ENCODE data around the gene ABCB8.
"Not testable (repeated sequence)": the region's sequence is repeated elsewhere in the genome, so short reads cannot be mapped to it uniquely, and the experiment has no call there.

ABCB8 gene

DNA sequence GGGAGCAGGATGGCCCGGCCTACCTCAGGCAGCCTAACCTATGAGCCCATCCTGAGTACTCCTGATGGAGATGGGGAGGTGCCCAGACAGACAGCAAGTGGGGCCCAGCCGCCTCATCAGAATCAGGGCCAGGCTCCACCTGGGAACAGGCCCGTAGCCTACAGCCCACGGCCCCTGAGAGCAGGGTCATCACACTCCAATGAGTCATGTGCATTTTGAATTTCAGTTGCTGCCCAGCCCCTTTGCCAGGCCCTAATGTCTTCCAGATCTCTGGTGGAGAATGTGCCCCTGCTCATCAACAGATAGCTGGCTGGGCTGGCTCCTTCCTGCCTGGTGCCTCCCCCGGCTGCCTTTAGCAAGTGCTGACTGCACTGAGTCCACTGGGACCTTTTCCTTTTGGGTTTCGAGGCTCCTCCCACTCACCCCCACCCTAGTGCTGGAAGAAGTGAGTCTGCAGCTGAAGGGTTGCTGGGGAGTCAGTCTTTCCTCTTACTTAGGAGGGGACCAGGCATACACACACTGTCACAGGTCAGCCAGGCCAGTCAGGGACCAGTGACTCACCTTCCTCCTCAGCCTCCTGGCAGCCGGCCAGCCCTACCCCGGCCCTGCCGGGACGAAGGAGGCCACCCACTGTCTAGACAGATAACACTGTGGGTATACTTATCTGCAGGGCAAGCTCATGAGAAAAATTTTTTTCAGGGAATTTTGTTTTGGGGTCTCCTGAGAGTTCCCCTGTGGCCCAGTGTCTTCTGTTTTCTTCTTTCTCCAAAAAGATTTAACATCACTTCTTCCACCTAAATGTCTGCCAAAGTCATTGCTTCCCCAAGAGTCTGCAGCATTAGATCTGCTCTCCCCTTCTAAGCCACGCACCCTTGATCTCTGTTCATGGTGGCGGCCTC, 10.9 kb downstream of the ABCB8 start:
- H3K4me3 ChIP-seq (ENCODE audit: low read length) = no peak overlapping the region
- peaks cover 17% of the 10 kb centered on the region for H3K36me3 ChIP-seq (ENCODE audit: insufficient read depth, low read length)

GRCh38 chr7:151039850-151040548, 11.7 kb downstream of the ABCB8 start:
- no peaks in the 10 kb centered on the region for H3K27me3 ChIP-seq (ENCODE audit: insufficient read depth, low read length)
- H3K36me3 ChIP-seq (ENCODE audit: insufficient read depth, low read length) = peaks cover 16% of the 10 kb centered on the region
- peaks cover 9% of the 10 kb centered on the region for H3K4me1 ChIP-seq (ENCODE audit: insufficient read depth, low read length)
- H3K4me3 ChIP-seq (ENCODE audit: low read length) = no peak overlapping the region
- no peak overlapping the region for H2AFZ ChIP-seq (ENCODE audit: low read depth, low read length)
- no peaks in the 10 kb centered on the region for H3K9me3 ChIP-seq (ENCODE audit: low read length)

More for the DNA sequence above, 10.9 kb downstream of the ABCB8 start:
- H3K27me3 ChIP-seq (ENCODE audit: insufficient read depth, low read length) = no peaks in the 10 kb centered on the region
- H2AFZ ChIP-seq (ENCODE audit: low read depth, low read length) = no peak overlapping the region
- no peaks in the 10 kb centered on the region for H3K9me3 ChIP-seq (ENCODE audit: low read length)
- H3K4me1 ChIP-seq (ENCODE audit: insufficient read depth, low read length) = peaks cover 9% of the 10 kb centered on the region

DNA sequence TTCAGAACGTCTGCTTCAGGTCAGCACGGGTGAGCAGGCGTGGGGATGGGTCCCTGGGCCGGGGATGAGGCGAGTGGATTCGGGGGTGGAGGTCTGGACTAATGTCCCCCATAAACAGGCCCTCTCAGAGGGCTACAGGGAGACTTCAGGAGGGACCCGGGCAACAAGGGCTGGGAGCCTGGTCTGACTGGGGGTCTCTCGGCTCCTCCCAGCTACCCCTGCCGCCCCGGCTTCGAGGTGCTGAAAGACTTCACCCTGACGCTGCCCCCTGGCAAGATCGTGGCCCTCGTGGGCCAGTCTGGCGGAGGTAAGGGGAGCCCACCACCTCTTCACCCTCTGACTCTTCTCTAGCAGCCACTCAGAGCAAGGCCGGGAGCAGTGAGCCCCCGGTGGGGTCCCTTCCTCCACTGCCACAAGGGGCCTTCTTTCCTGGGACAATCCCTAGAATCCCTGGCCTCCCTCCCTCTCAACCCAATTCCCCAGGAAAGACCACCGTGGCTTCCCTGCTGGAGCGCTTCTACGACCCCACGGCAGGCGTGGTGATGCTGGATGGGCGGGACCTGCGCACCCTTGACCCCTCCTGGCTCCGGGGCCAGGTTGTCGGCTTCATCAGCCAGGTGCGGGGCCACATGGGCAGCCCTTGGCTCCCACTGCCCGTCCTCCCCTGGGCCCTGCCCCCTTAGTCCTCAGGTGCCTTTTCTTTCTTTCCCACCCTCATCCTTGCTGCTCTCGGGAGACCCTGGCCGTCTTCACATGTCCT, 12.5 kb downstream of the ABCB8 start:
- Histone ChIP-seq H3K27me3 (ENCODE audit: insufficient read depth, low read length) (no peaks in the 10 kb centered on the region), H2AFZ (ENCODE audit: low read depth, low read length) (no peak overlapping the region), H3K36me3 (ENCODE audit: insufficient read depth, low read length) (peaks cover 11% of the 10 kb centered on the region), H3K9me3 (ENCODE audit: low read length) (no peaks in the 10 kb centered on the region), H3K4me1 (ENCODE audit: insufficient read depth, low read length) (peaks cover 9% of the 10 kb centered on the region), H3K4me3 (ENCODE audit: low read length) (no peak overlapping the region)

GRCh38 chr7:151043449-151043848, 15.2 kb downstream of the ABCB8 start:
- not testable (repeated sequence) for H3K9me3 ChIP-seq (ENCODE audit: low read length); H2AFZ ChIP-seq (ENCODE audit: low read depth, low read length); H3K27me3 ChIP-seq (ENCODE audit: insufficient read depth, low read length); H3K4me3 ChIP-seq (ENCODE audit: low read length); H3K36me3 ChIP-seq (ENCODE audit: insufficient read depth, low read length); H3K4me1 ChIP-seq (ENCODE audit: insufficient read depth, low read length)

DNA sequence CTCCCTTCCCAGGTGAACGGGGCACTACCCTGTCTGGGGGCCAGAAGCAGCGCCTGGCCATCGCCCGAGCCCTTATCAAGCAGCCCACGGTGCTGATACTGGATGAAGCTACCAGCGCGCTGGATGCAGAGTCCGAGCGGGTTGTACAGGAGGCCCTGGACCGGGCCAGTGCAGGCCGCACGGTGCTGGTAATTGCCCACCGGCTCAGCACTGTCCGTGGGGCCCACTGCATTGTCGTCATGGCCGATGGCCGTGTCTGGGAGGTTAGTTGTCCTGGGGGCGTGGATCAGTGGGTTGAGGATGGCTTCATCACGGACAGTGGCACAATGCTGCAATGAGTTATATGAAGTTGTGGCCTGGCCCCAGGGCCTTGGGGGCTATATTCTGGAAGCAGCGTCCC, 15.7 kb downstream of the ABCB8 start:
- Histone ChIP-seq H3K9me3 (ENCODE audit: low read length) (no peaks in the 10 kb centered on the region), H3K27me3 (ENCODE audit: insufficient read depth, low read length) (no peaks in the 10 kb centered on the region), H2AFZ (ENCODE audit: low read depth, low read length) (no peak overlapping the region), H3K4me3 (ENCODE audit: low read length) (no peak overlapping the region), H3K4me1 (ENCODE audit: insufficient read depth, low read length) (peaks cover 7% of the 10 kb centered on the region), H3K36me3 (ENCODE audit: insufficient read depth, low read length) (peaks cover 4% of the 10 kb centered on the region)

DNA sequence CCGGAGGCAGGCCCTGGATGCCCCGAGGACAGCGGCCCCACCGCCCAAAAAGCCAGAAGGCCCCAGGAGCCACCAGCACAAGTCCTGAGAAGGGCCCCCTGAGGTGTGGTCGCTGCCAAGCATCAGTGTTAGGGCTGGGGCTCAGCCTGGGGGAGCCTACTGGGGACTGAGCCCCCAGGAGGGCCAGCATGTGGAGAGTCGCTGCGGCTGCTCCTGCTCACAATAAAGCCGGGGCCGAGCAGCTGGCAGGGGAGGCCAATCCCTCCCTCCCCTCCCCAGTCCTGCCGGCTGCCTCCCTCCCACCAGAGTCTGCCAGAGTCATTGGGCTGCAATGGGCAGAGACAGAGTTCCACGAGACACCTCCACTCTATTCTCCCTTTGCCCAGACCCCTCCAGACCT, 17.0 kb downstream of the ABCB8 start:
- no peaks in the 10 kb centered on the region for H3K9me3 ChIP-seq (ENCODE audit: low read length)
- no peaks in the 10 kb centered on the region for H3K27me3 ChIP-seq (ENCODE audit: insufficient read depth, low read length)
- H3K4me3 ChIP-seq (ENCODE audit: low read length) = no peak overlapping the region
- H2AFZ ChIP-seq (ENCODE audit: low read depth, low read length) = no peak overlapping the region
- H3K36me3 ChIP-seq (ENCODE audit: insufficient read depth, low read length) = peaks cover 4% of the 10 kb centered on the region
- H3K4me1 ChIP-seq (ENCODE audit: insufficient read depth, low read length) = no peaks in the 10 kb centered on the region

DNA sequence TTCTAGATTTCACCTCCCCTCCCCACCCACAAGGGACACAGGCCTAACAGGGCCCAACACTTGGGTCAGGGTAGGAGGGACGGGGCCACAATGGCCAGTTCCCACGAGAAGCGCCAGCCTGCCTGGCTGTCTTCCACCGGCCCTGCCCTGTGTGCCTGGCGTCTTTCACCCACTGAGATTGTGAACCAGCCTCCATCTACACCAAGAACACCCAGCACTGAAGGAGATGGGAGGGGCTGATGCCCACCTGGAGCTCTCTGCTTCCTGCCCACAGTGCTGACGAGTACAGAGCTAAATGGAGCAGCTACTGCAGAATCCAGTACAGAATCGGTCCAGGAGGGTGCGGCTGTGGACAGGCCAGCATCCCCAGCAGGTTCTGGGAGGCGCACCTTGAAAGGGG, 17.7 kb downstream of the ABCB8 start:
- Histone ChIP-seq H3K4me3 (ENCODE audit: low read length) (no peak overlapping the region), H3K4me1 (ENCODE audit: insufficient read depth, low read length) (no peaks in the 10 kb centered on the region), H3K27me3 (ENCODE audit: insufficient read depth, low read length) (no peaks in the 10 kb centered on the region), H3K9me3 (ENCODE audit: low read length) (no peaks in the 10 kb centered on the region), H2AFZ (ENCODE audit: low read depth, low read length) (no peak overlapping the region), H3K36me3 (ENCODE audit: insufficient read depth, low read length) (peaks cover 4% of the 10 kb centered on the region)

GRCh38 chr7:151046603-151047573, 18.6 kb downstream of the ABCB8 start:
- H3K4me1 ChIP-seq (ENCODE audit: insufficient read depth, low read length) = no peaks in the 10 kb centered on the region
- H3K36me3 ChIP-seq (ENCODE audit: insufficient read depth, low read length) = peaks cover 1% of the 10 kb centered on the region
- H3K27me3 ChIP-seq (ENCODE audit: insufficient read depth, low read length) = no peaks in the 10 kb centered on the region
- H3K4me3 ChIP-seq (ENCODE audit: low read length) = no peak overlapping the region
- H2AFZ ChIP-seq (ENCODE audit: low read depth, low read length) = no peak overlapping the region
- no peaks in the 10 kb centered on the region for H3K9me3 ChIP-seq (ENCODE audit: low read length)

DNA sequence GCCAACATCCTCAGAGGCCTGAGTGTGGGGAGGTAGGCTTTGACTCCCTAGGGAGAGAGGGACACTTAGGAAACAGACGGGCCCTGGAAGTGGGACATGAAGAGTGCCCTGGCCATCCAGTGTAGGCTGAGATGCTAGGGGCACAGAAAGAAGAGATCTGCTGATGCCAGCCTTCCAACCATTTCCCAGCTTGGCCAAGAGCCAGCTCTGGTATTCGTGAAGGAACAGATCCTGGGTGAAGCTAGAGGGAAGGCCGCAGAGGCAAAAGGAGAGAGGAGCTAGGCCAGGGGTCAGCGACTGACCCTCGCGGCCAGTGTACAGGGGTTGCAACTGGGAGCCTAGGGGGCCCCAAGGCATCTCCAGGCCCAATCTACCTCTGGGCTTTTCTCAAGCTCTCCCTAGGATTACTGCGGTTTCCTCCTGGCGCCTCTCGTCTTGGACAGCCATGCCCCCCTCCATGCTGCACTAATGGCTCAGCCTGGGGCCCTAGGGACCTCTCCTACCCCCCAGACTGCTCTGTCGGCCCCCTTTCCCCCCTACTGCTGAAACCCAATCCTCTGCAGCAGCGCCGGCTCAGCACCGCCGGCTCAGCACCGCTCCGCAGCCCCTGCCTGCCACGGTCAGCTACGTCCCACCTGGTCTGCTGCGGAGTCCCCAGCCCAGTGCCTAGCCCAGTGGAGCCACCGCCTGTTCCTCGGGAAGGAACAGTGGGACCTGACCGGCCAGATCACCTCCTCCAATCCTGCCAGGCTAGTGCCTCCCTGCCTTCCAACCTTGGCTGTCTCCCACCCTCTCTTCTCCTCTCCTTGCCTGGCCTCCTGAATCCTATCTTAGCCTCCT, 19.9 kb downstream of the ABCB8 start, which contains the start of gene ASIC3:
Gene ASIC3, plus strand, starts transcription at position 556 of the 840 bp plus-strand sequence. CDS start 355 bp downstream, outside the sequence.
- H3K9me3 ChIP-seq (ENCODE audit: low read length) = no peaks in the 10 kb centered on the region
- H3K36me3 ChIP-seq (ENCODE audit: insufficient read depth, low read length) = no peaks in the 10 kb centered on the region
- H3K27me3 ChIP-seq (ENCODE audit: insufficient read depth, low read length) = no peaks in the 10 kb centered on the region

DNA sequence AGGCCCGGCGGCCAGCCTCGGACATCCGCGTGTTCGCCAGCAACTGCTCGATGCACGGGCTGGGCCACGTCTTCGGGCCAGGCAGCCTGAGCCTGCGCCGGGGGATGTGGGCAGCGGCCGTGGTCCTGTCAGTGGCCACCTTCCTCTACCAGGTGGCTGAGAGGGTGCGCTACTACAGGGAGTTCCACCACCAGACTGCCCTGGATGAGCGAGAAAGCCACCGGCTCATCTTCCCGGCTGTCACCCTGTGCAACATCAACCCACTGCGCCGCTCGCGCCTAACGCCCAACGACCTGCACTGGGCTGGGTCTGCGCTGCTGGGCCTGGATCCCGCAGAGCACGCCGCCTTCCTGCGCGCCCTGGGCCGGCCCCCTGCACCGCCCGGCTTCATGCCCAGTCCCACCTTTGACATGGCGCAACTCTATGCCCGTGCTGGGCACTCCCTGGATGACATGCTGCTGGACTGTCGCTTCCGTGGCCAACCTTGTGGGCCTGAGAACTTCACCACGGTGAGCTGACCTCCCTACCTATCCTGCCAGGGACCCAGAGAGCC, 20.7 kb downstream of the ABCB8 start:
- Histone ChIP-seq H3K4me3 (ENCODE audit: low read length) (no peak overlapping the region), H2AFZ (ENCODE audit: low read depth, low read length) (no peak overlapping the region), H3K9me3 (ENCODE audit: low read length) (no peaks in the 10 kb centered on the region), H3K36me3 (ENCODE audit: insufficient read depth, low read length) (peaks cover 2% of the 10 kb centered on the region), H3K27me3 (ENCODE audit: insufficient read depth, low read length) (no peaks in the 10 kb centered on the region), H3K4me1 (ENCODE audit: insufficient read depth, low read length) (no peaks in the 10 kb centered on the region)

More for the DNA sequence above, 19.9 kb downstream of the ABCB8 start, which contains the start of gene ASIC3:
- Histone ChIP-seq H3K4me1 (ENCODE audit: insufficient read depth, low read length) (no peaks in the 10 kb centered on the region), H2AFZ (ENCODE audit: low read depth, low read length) (no peak within 1 kb of the TSS), H3K4me3 (ENCODE audit: low read length) (no peak within 1 kb of the TSS)

DNA sequence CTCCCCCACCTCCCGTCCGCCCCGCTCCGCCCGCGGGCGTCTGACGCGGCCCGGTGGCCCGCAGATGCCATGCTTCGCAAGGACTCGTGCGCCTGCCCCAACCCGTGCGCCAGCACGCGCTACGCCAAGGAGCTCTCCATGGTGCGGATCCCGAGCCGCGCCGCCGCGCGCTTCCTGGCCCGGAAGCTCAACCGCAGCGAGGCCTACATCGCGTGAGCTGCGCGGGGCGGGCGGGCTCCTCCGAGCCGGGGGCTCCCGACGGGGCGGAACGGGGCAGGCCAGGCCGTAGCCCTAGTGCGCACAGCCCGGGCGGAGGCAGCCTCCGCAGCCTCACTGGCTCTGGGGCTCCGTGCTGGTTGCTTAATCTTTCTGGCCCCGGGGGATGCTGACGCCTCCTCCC, 22.9 kb downstream of the ABCB8 start:
- no peak overlapping the region for H3K4me3 ChIP-seq (ENCODE audit: low read length)
- no peaks in the 10 kb centered on the region for H3K9me3 ChIP-seq (ENCODE audit: low read length)
- H2AFZ ChIP-seq (ENCODE audit: low read depth, low read length) = no peak overlapping the region
- H3K36me3 ChIP-seq (ENCODE audit: insufficient read depth, low read length) = peaks cover 2% of the 10 kb centered on the region
- no peaks in the 10 kb centered on the region for H3K27me3 ChIP-seq (ENCODE audit: insufficient read depth, low read length)
- no peaks in the 10 kb centered on the region for H3K4me1 ChIP-seq (ENCODE audit: insufficient read depth, low read length)

Measured in neuron (in vitro differentiated cells).